LHCN-M2 (cell line): ENCODE data around the gene HEATR9. TPM values are rescaled to one million over a fixed set of nuclear protein-coding genes. Genes with fewer than 3 reads are reported as not detected.
"Not testable (repeated sequence)": the region's sequence is repeated elsewhere in the genome, so short reads cannot be mapped to it uniquely, and the experiment has no call there.

Experiments
- DNase-seq: peaks from one replicate; pipeline ENCODE4 v3.0.0-alpha.2; 2012; ENCODE audit warnings: low read depth
- polyA plus RNA-seq: library from polyadenylated mRNA; unstranded; fragments of >200 nt; gene quantifications from one replicate; pipeline ENCODE4 v1.2.1, GENCODE V29; 2012; ENCODE audit warnings: missing spikeins
- total RNA-seq: library from RNA; depleted of rRNA; stranded (reverse); fragments of >200 nt; gene quantifications from 2 replicates; pipeline ENCODE4 v1.2.3, GENCODE V29; 2014; rRNA removed

HEATR9 gene
- not detected in 2 replicates for total RNA-seq
- polyA plus RNA-seq = 0.02 TPM

- DNase-seq = no peak
Measured at GRCh38 chr17:35868737-35869136, at the start of gene HEATR9. TSS of gene HEATR9 (minus strand) at chr17:35868891. CDS start at chr17:35868742, 149 bp downstream.

- no peak for DNase-seq
Measured at GRCh38 chr17:35917519-35918213, 49.0 kb upstream of the HEATR9 start.

GRCh38 chr17:35915153-35915964 lies 46.7 kb upstream of the HEATR9 start:
- DNase-seq = no peak

- DNase-seq = no peak
Measured at GRCh38 chr17:35914354-35914753, 45.7 kb upstream of the HEATR9 start.

- DNase-seq = no peak
Measured at GRCh38 chr17:35913609-35914008, 44.9 kb upstream of the HEATR9 start.

GRCh38 chr17:35912942-35913341 lies 44.3 kb upstream of the HEATR9 start:
- DNase-seq = no peak

- no peak for DNase-seq
Measured at GRCh38 chr17:35912339-35912912, 43.7 kb upstream of the HEATR9 start.

GRCh38 chr17:35909408-35909807 lies 40.7 kb upstream of the HEATR9 start:
- DNase-seq = no peak

GRCh38 chr17:35907691-35908090 lies 39.0 kb upstream of the HEATR9 start:
- no peak for DNase-seq

- no peak for DNase-seq
Measured at GRCh38 chr17:35906926-35907637, 38.4 kb upstream of the HEATR9 start.

GRCh38 chr17:35906191-35906925 lies 37.7 kb upstream of the HEATR9 start:
- DNase-seq = no peak

GRCh38 chr17:35903451-35903850 lies 34.8 kb upstream of the HEATR9 start:
- DNase-seq = no peak

- DNase-seq = no peak
Measured at GRCh38 chr17:35901631-35902175, 33.0 kb upstream of the HEATR9 start.

- peak; percentile 34 for DNase-seq
Measured at GRCh38 chr17:35900708-35901480, 32.2 kb upstream of the HEATR9 start.

- no peak for DNase-seq
Measured at GRCh38 chr17:35900280-35900679, 31.6 kb upstream of the HEATR9 start.

GRCh38 chr17:35898283-35899070 lies 29.8 kb upstream of the HEATR9 start:
- peak; percentile 12 for DNase-seq

GRCh38 chr17:35897772-35898171 lies 29.1 kb upstream of the HEATR9 start:
- not testable (repeated sequence) for DNase-seq

- peak; percentile 15 for DNase-seq
Measured at GRCh38 chr17:35895636-35896587, 27.2 kb upstream of the HEATR9 start.
